H9 (cell line): ENCODE data around the gene GTF2H4. TPM values are rescaled to one million over a fixed set of nuclear protein-coding genes. Genes with fewer than 3 reads are reported as not detected.

Source experiments
- DNase-seq: peaks from one replicate; pipeline ENCODE4 v3.0.0-alpha.2; 2017
- H2AFZ ChIP-seq: one replicate; pipeline ENCODE4 v1.6.1; 2013; ENCODE audit warnings: mild to moderate bottlenecking, low read length, control low read depth, moderate library complexity
- H2AK5ac ChIP-seq: 2 replicates; pipeline ENCODE4 v1.6.1; 2013; ENCODE audit warnings: low read length, control low read depth, mixed read lengths; ENCODE audit not compliant: insufficient read length
- H2BK120ac ChIP-seq: one replicate; pipeline ENCODE4 v1.6.1; 2013; ENCODE audit warnings: low read depth, mild to moderate bottlenecking, low read length, control low read depth, inconsistent platforms; ENCODE audit not compliant: poor library complexity, severe bottlenecking
- H2BK12ac ChIP-seq: 2 replicates; pipeline ENCODE4 v1.6.1; 2013; ENCODE audit warnings: low read length, control low read depth, mixed read lengths, low read depth; ENCODE audit not compliant: insufficient read length
- H2BK15ac ChIP-seq: 2 replicates; pipeline ENCODE4 v1.6.1; 2013; ENCODE audit warnings: low read depth, low read length, control low read depth
- H2BK20ac ChIP-seq: one replicate; pipeline ENCODE4 v1.6.1; 2013; ENCODE audit warnings: low read depth, mild to moderate bottlenecking, low read length, control low read depth, inconsistent platforms; ENCODE audit not compliant: poor library complexity, severe bottlenecking
- H2BK5ac ChIP-seq: 2 replicates; pipeline ENCODE4 v1.6.1; 2013; ENCODE audit warnings: low read length, control low read depth, mixed read lengths; ENCODE audit not compliant: insufficient read length
- H3K14ac ChIP-seq: 2 replicates; pipeline ENCODE4 v1.6.1; 2013; ENCODE audit warnings: low read length, control low read depth; ENCODE audit not compliant: insufficient read depth
- H3K18ac ChIP-seq: 2 replicates; pipeline ENCODE4 v1.6.1; 2013; ENCODE audit warnings: low read depth, mild to moderate bottlenecking, mixed read lengths, low read length, control low read depth; ENCODE audit not compliant: insufficient read length
- H3K23ac ChIP-seq: 2 replicates; pipeline ENCODE4 v1.6.1; 2013; ENCODE audit warnings: low read length, control low read depth, mixed read lengths, low read depth; ENCODE audit not compliant: insufficient read length
- H3K23me2 ChIP-seq: 2 replicates; pipeline ENCODE4 v1.6.1; 2013; ENCODE audit warnings: low read depth, mild to moderate bottlenecking, mixed read lengths, low read length, control low read depth; ENCODE audit not compliant: insufficient read length, poor library complexity, severe bottlenecking
- H3K27ac ChIP-seq: 2 replicates; pipeline ENCODE4 v1.5.1; 2013; ENCODE audit warnings: low read length, control low read depth, mixed read lengths, low read depth; ENCODE audit not compliant: insufficient read length
- H3K27me3 ChIP-seq: 2 replicates; pipeline ENCODE4 v1.6.1; 2013; ENCODE audit warnings: low read length, control low read depth, inconsistent platforms; ENCODE audit not compliant: insufficient read depth
- H3K4ac ChIP-seq: 2 replicates; pipeline ENCODE4 v1.6.1; 2013; ENCODE audit warnings: low read depth, mild to moderate bottlenecking, control low read depth, inconsistent platforms, low read length, moderate library complexity
- H3K4me1 ChIP-seq: 2 replicates; pipeline ENCODE4 v1.6.1; 2013; ENCODE audit warnings: low read length, control low read depth, inconsistent platforms; ENCODE audit not compliant: insufficient read depth
- H3K4me2 ChIP-seq: 2 replicates; pipeline ENCODE4 v1.6.1; 2013; ENCODE audit warnings: low read length, control low read depth, mixed read lengths; ENCODE audit not compliant: insufficient read length, insufficient read depth
- H3K56ac ChIP-seq: 2 replicates; pipeline ENCODE4 v1.6.1; 2013; ENCODE audit warnings: low read depth, mild to moderate bottlenecking, mixed read lengths, low read length, control low read depth; ENCODE audit not compliant: insufficient read length
- H3K79me1 ChIP-seq: 2 replicates; pipeline ENCODE4 v1.6.1; 2013; ENCODE audit warnings: low read depth, mild to moderate bottlenecking, moderate library complexity, low read length, control low read depth, inconsistent platforms; ENCODE audit not compliant: insufficient read depth, poor library complexity, severe bottlenecking
- H3K79me2 ChIP-seq: 2 replicates; pipeline ENCODE4 v1.6.1; 2013; ENCODE audit warnings: low read length, control low read depth, inconsistent platforms; ENCODE audit not compliant: insufficient read depth
- H3K9ac ChIP-seq: 2 replicates; pipeline ENCODE4 v1.6.1; 2013; ENCODE audit warnings: low read length, control low read depth, mixed read lengths; ENCODE audit not compliant: insufficient read length; ENCODE audit errors: extremely low read depth
- H3K9me3 ChIP-seq: one replicate; pipeline ENCODE4 v1.6.1; 2013; ENCODE audit warnings: low read depth, low read length, inconsistent platforms; ENCODE audit not compliant: control insufficient read depth
- H3T11ph ChIP-seq: one replicate; pipeline ENCODE4 v1.6.1; 2013; ENCODE audit warnings: mild to moderate bottlenecking, low read length, control low read depth, inconsistent platforms
- H4K20me1 ChIP-seq: one replicate; pipeline ENCODE4 v1.6.1; 2013; ENCODE audit not compliant: control insufficient read depth, insufficient read length, insufficient read depth
- H4K5ac ChIP-seq: 2 replicates; pipeline ENCODE4 v1.6.1; 2013; ENCODE audit warnings: low read depth, mild to moderate bottlenecking, mixed read lengths, low read length, control low read depth; ENCODE audit not compliant: insufficient read length
- H4K8ac ChIP-seq: replicated peaks from 2 replicates; pipeline ENCODE4 v1.6.1; 2013; ENCODE audit warnings: low read length, control low read depth, mixed read lengths, low read depth; ENCODE audit not compliant: insufficient read length
- H4K91ac ChIP-seq: 2 replicates; pipeline ENCODE4 v1.6.1; 2013; ENCODE audit warnings: low read depth, mild to moderate bottlenecking, moderate library complexity, mixed read lengths, low read length, control low read depth; ENCODE audit not compliant: insufficient read length
- H3K27ac Mint-ChIP-seq, 3 experiments: 2 replicates in 2 of 3; 3 replicates in 1 of 3; pipeline ENCODE4 v1.8.0; 2020 to 2021; ENCODE audit warnings: mixed read lengths in 3 of 3, mild to moderate bottlenecking in 1 of 3, moderate library complexity in 1 of 3
- H3K27me3 Mint-ChIP-seq: 2 replicates; pipeline ENCODE4 v1.8.0; 2021; ENCODE audit warnings: low read depth, mild to moderate bottlenecking, moderate library complexity, mixed read lengths
- H3K36me3 Mint-ChIP-seq, 3 experiments: 2 replicates in 2 of 3; 3 replicates in 1 of 3; pipeline ENCODE4 v1.8.0; 2020 to 2021; ENCODE audit warnings: low read depth in 3 of 3, mixed read lengths in 3 of 3; ENCODE audit not compliant: insufficient read depth in 1 of 3
- H3K4me1 Mint-ChIP-seq, 2 experiments: 2 replicates each; pipeline ENCODE4 v1.8.0; 2020; ENCODE audit warnings: mixed read lengths in 2 of 2
- H3K4me3 Mint-ChIP-seq, 2 experiments: 2 replicates in 1 of 2; 3 replicates in 1 of 2; pipeline ENCODE4 v1.8.0; 2020 to 2021; ENCODE audit warnings: mild to moderate bottlenecking in 2 of 2, mixed read lengths in 2 of 2, moderate library complexity in 1 of 2
- H3K9me3 Mint-ChIP-seq, 2 experiments: 2 replicates in 1 of 2; 3 replicates in 1 of 2; pipeline ENCODE4 v1.8.0; 2020; ENCODE audit warnings: mild to moderate bottlenecking in 2 of 2, mixed read lengths in 2 of 2, moderate library complexity in 1 of 2
- CTCF ChIP-seq: fragments of 200-600 bp; sonication (generic); conservative IDR thresholded peaks from 3 replicates; pipeline ENCODE4 v1.8.0; 2021; ENCODE audit warnings: antibody characterized with exemption, mild to moderate bottlenecking
- WGBS: extraction: QIAGEN DNeasy Blood & Tissue Kit; methylation state at CpG from one replicate; pipeline ENCODE4 v1.1.7; 2013; ENCODE audit warnings: missing lambda C conversion rate, low lambda C conversion rate, mixed read lengths; ENCODE audit not compliant: insufficient read length; ENCODE audit errors: extremely low coverage; 5-methylcytosine and 5-hydroxymethylcytosine counted together
- total RNA-seq: library from RNA; stranded (reverse); gene quantifications from 2 replicates; pipeline ENCODE4 v1.2.1, GENCODE V29; 2021

GTF2H4 gene
- total RNA-seq, 1 experiment from 2014 or later: 60.8 TPM

GRCh38 chr6:30898750-30899360 is 9.2 kb upstream of the GTF2H4 start:
- H4K5ac ChIP-seq: no peak overlapping the region
- no peaks in the 10 kb centered on the region for H3K79me1 ChIP-seq
- H2AFZ ChIP-seq: no peak overlapping the region
- H3K79me2 ChIP-seq: no peaks in the 10 kb centered on the region
- H2BK5ac ChIP-seq: no peak overlapping the region
- H3K56ac ChIP-seq: no peak overlapping the region
- H3K9me3 Mint-ChIP-seq: no peaks in the 10 kb centered on the region
- no peak overlapping the region for H3K4ac ChIP-seq
- no peak overlapping the region for H3K14ac ChIP-seq
- H3K18ac ChIP-seq: no peak overlapping the region
- no peak overlapping the region for H2BK20ac ChIP-seq
- no peaks in the 10 kb centered on the region for H3K27me3 ChIP-seq
- H4K8ac ChIP-seq: no peak overlapping the region
- H2AK5ac ChIP-seq: no peak overlapping the region
- H3K27ac Mint-ChIP-seq: peak overlapping the region in 1 of 3 experiments; percentile 23; a peak in 2 of 7 replicates
- no peak overlapping the region for H3K27ac ChIP-seq
- no peak overlapping the region for H3K4me2 ChIP-seq
- no peak overlapping the region for H2BK12ac ChIP-seq
- no peak overlapping the region for H3K23ac ChIP-seq
- no peaks in the 10 kb centered on the region for H3K23me2 ChIP-seq
- no peak for TF ChIP-seq CTCF
- no peak for DNase-seq
- no peaks in the 10 kb centered on the region for H4K20me1 ChIP-seq
- H3K36me3 Mint-ChIP-seq: peaks cover 39 to 61% (median 59%) of the 10 kb centered on the region in 3 experiments
- H3K4me1 Mint-ChIP-seq: peaks cover 3 to 9% of the 10 kb centered on the region in 2 experiments
- no CpG with 5 or more reads among the region's 23 CpGs for WGBS
- H3K4me1 ChIP-seq: no peaks in the 10 kb centered on the region
- no peak overlapping the region for H3K4me3 Mint-ChIP-seq
- H4K91ac ChIP-seq: no peak overlapping the region
- H3K27me3 Mint-ChIP-seq: no peaks in the 10 kb centered on the region; the same call in 1 of the 2 replicates
- H2BK120ac ChIP-seq: no peak overlapping the region
- no peaks in the 10 kb centered on the region for H3K9me3 ChIP-seq
- H3T11ph ChIP-seq: no peak overlapping the region
- no peak overlapping the region for H2BK15ac ChIP-seq
- H3K9ac ChIP-seq: no peak overlapping the region
